ENCODE measurements around the gene GUCY2F.

Gene GUCY2F

GRCh38 chrX:109327251-109327650 is 154.6 kb downstream of the GUCY2F start:
- DNase-seq, result no peak
